ENCODE measurements around the gene CEACAM16.
"Not testable (repeated sequence)": the region's sequence is repeated elsewhere in the genome, so short reads cannot be mapped to it uniquely, and the experiment has no call there.

The CEACAM16 gene

GRCh38 chr19:44718441-44719261 lies 19.7 kb downstream of the CEACAM16 start:
- no peak for TF ChIP-seq CTCF (IDR thresholded peaks at IDR 0.05; ENCODE audit: low read depth, low read length, missing control alignments)
- no peak overlapping the region for H3K4me3 ChIP-seq (replicated peaks; ENCODE audit: low read depth, low read length)
- DNase-seq (ENCODE audit: extremely low read depth, low read depth), result peak; percentile 56

GRCh38 chr19:44719262-44719701 lies 20.3 kb downstream of the CEACAM16 start:
- H3K4me3 ChIP-seq (replicated peaks; ENCODE audit: low read depth, low read length), result no peak overlapping the region
- DNase-seq (ENCODE audit: extremely low read depth, low read depth), result no peak
- no peak for TF ChIP-seq CTCF (IDR thresholded peaks at IDR 0.05; ENCODE audit: low read depth, low read length, missing control alignments)

GRCh38 chr19:44720396-44720795 lies 21.4 kb downstream of the CEACAM16 start:
- not testable (repeated sequence) for H3K4me3 ChIP-seq (replicated peaks; ENCODE audit: low read depth, low read length); DNase-seq (ENCODE audit: extremely low read depth, low read depth)

GRCh38 chr19:44720945-44721344 lies 22.0 kb downstream of the CEACAM16 start:
- no peak overlapping the region for H3K4me3 ChIP-seq (replicated peaks; ENCODE audit: low read depth, low read length)
- TF ChIP-seq CTCF (IDR thresholded peaks at IDR 0.05; ENCODE audit: low read depth, low read length, missing control alignments), result no peak
- DNase-seq (ENCODE audit: extremely low read depth, low read depth), result no peak

GRCh38 chr19:44721369-44721768 lies 22.4 kb downstream of the CEACAM16 start:
- not testable (repeated sequence) for DNase-seq (ENCODE audit: extremely low read depth, low read depth); H3K4me3 ChIP-seq (replicated peaks; ENCODE audit: low read depth, low read length)

- H3K4me3 ChIP-seq (replicated peaks; ENCODE audit: low read depth, low read length), result no peak overlapping the region
- DNase-seq (ENCODE audit: extremely low read depth, low read depth), result no peak
- no peak for TF ChIP-seq CTCF (IDR thresholded peaks at IDR 0.05; ENCODE audit: low read depth, low read length, missing control alignments)
These were observed 23.5 kb downstream of the CEACAM16 start for GRCh38 chr19:44722131-44723121.

GRCh38 chr19:44723299-44723951 lies 24.5 kb downstream of the CEACAM16 start:
- no peak for TF ChIP-seq CTCF (IDR thresholded peaks at IDR 0.05; ENCODE audit: low read depth, low read length, missing control alignments)
- no peak for DNase-seq (ENCODE audit: extremely low read depth, low read depth)
- H3K4me3 ChIP-seq (replicated peaks; ENCODE audit: low read depth, low read length), result no peak overlapping the region
